AG20443 (cell line): Measurements from ENCODE around the gene COL4A2.

Experiments used
- DNase-seq: peaks from one replicate; pipeline ENCODE4 v3.0.0; 2012; ENCODE audit warnings: low spot score, mixed read lengths

The COL4A2 gene

GRCh38 chr13:110536006-110536693 is 229.1 kb downstream of the COL4A2 start:
- DNase-seq, result no peak

GRCh38 chr13:110538632-110539031 is 231.5 kb downstream of the COL4A2 start:
- DNase-seq, result no peak

GRCh38 chr13:110539894-110540293 is 232.8 kb downstream of the COL4A2 start:
- DNase-seq, result no peak

- DNase-seq, result no peak
These were observed 233.9 kb downstream of the COL4A2 start for GRCh38 chr13:110540871-110541525.

GRCh38 chr13:110541526-110541920 is 234.4 kb downstream of the COL4A2 start:
- DNase-seq, result peak; percentile 44

- no peak for DNase-seq
These were observed 235.2 kb downstream of the COL4A2 start for GRCh38 chr13:110542169-110542796.

GRCh38 chr13:110546378-110546777 is 239.3 kb downstream of the COL4A2 start:
- DNase-seq, result no peak

- peak; percentile 66 for DNase-seq
These were observed 239.8 kb downstream of the COL4A2 start for GRCh38 chr13:110546926-110547325.

- DNase-seq, result no peak
These were observed 242.1 kb downstream of the COL4A2 start for GRCh38 chr13:110548891-110549794.

GRCh38 chr13:110549795-110550160 is 242.7 kb downstream of the COL4A2 start:
- no peak for DNase-seq

GRCh38 chr13:110551284-110551683 is 244.2 kb downstream of the COL4A2 start:
- DNase-seq, result no peak

GRCh38 chr13:110552767-110553166 is 245.7 kb downstream of the COL4A2 start:
- DNase-seq, result no peak

GRCh38 chr13:110553417-110553816 is 246.3 kb downstream of the COL4A2 start:
- DNase-seq, result no peak

GRCh38 chr13:110554227-110554836 is 247.2 kb downstream of the COL4A2 start:
- DNase-seq, result no peak

GRCh38 chr13:110554946-110555345 is 247.9 kb downstream of the COL4A2 start:
- DNase-seq, result no peak

- no peak for DNase-seq
These were observed 248.6 kb downstream of the COL4A2 start for GRCh38 chr13:110555601-110556223.

- no peak for DNase-seq
These were observed 249.1 kb downstream of the COL4A2 start for GRCh38 chr13:110556224-110556606.

GRCh38 chr13:110557082-110557481 is 250.0 kb downstream of the COL4A2 start:
- DNase-seq, result no peak

GRCh38 chr13:110557610-110558305 is 250.7 kb downstream of the COL4A2 start:
- no peak for DNase-seq

GRCh38 chr13:110559429-110559943 is 252.4 kb downstream of the COL4A2 start:
- DNase-seq, result peak; percentile 71

- no peak for DNase-seq
These were observed 252.9 kb downstream of the COL4A2 start for GRCh38 chr13:110559986-110560385.
